IMR-90 (cell line): ENCODE results near the gene TENM4. TPM values are rescaled to one million over a fixed set of nuclear protein-coding genes. Genes with fewer than 3 reads are reported as not detected.

Experiments
- ATAC-seq: fragments of 200-7000 bp; cut with Tn5 transposase; 2 replicates; pipeline ENCODE4 v1.9.1; 2020; ENCODE audit warnings: low read depth, mild to moderate bottlenecking, moderate library complexity
- BruUV-seq: library from RNA; stranded (reverse); fragments of 400-500 nt; replicated peaks from 2 replicates; lab custom pipeline; 2021; lab: Mats Ljungman, UMichigan
- CTCF ChIA-PET: fragments of 300-600 bp; formaldehyde crosslinking; extraction: SDS; loops from one replicate; lab custom pipeline; 2021; ENCODE audit warnings: antibody characterized with exemption; lab: Yijun Ruan, JAX
- POLR2A ChIA-PET: fragments of 300-600 bp; sonication (Branson Sonifier 250); formaldehyde crosslinking; loops from one replicate; lab custom pipeline; 2022; ENCODE audit warnings: antibody characterized with exemption; ENCODE audit not compliant: unreplicated experiment; lab: Charles Lee
- DNase-seq: peaks from one replicate; pipeline ENCODE4 v3.0.0; 2013
- H2AFZ ChIP-seq: replicated peaks from 2 replicates; pipeline ENCODE3; 2013; ENCODE audit warnings: low read length, mild to moderate bottlenecking; ENCODE audit not compliant: poor library complexity
- H2AK5ac ChIP-seq: 2 replicates; pipeline ENCODE4 v1.6.1; 2013; ENCODE audit warnings: low read depth, low read length, inconsistent platforms
- H2AK9ac ChIP-seq: replicated peaks from 2 replicates; pipeline ENCODE3; 2013; ENCODE audit warnings: mild to moderate bottlenecking, low read depth, low read length, moderate library complexity; ENCODE audit not compliant: poor library complexity
- H2BK120ac ChIP-seq: 2 replicates; pipeline ENCODE4 v1.6.1; 2013; ENCODE audit warnings: low read depth, low read length, inconsistent platforms
- H2BK15ac ChIP-seq: 3 replicates; pipeline ENCODE4 v1.6.1; 2013; ENCODE audit warnings: low read depth, low read length, inconsistent platforms
- H2BK20ac ChIP-seq: 2 replicates; pipeline ENCODE4 v1.6.1; 2013; ENCODE audit warnings: low read depth, mild to moderate bottlenecking, inconsistent platforms, low read length, moderate library complexity
- H2BK5ac ChIP-seq: 2 replicates; pipeline ENCODE4 v1.6.1; 2013; ENCODE audit warnings: mild to moderate bottlenecking, low read depth, low read length, inconsistent platforms; ENCODE audit not compliant: poor library complexity, severe bottlenecking
- H3K14ac ChIP-seq: replicated peaks from 2 replicates; pipeline ENCODE4 v1.6.1; 2013; ENCODE audit warnings: low read depth, low read length, inconsistent platforms
- H3K18ac ChIP-seq: 2 replicates; pipeline ENCODE4 v1.6.1; 2013; ENCODE audit warnings: low read depth, low read length, control low read depth
- H3K23ac ChIP-seq: 2 replicates; pipeline ENCODE4 v1.6.1; 2013; ENCODE audit warnings: low read depth, low read length, inconsistent platforms
- H3K27ac ChIP-seq: 2 replicates; pipeline ENCODE4 v1.5.1; 2013; ENCODE audit warnings: mild to moderate bottlenecking, control low read depth, low read length; ENCODE audit not compliant: insufficient read depth
- H3K27me3 ChIP-seq: 2 replicates; pipeline ENCODE4 v1.6.1; 2013; ENCODE audit warnings: low read length; ENCODE audit not compliant: control insufficient read depth, insufficient read depth
- H3K36me3 ChIP-seq: 2 replicates; pipeline ENCODE4 v1.6.1; 2013; ENCODE audit warnings: low read length, mixed read lengths; ENCODE audit not compliant: control insufficient read depth, insufficient read depth
- H3K4ac ChIP-seq: 2 replicates; pipeline ENCODE4 v1.6.1; 2013; ENCODE audit warnings: low read depth, low read length, inconsistent platforms
- H3K4me1 ChIP-seq: 2 replicates; pipeline ENCODE4 v1.6.1; 2013; ENCODE audit warnings: low read length, mixed read lengths; ENCODE audit not compliant: control insufficient read depth, insufficient read depth
- H3K4me2 ChIP-seq: 2 replicates; pipeline ENCODE4 v1.6.1; 2013; ENCODE audit warnings: low read depth, mild to moderate bottlenecking, control low read depth, low read length, moderate library complexity
- H3K4me3 ChIP-seq: 2 replicates; pipeline ENCODE4 v1.5.1; 2013; ENCODE audit warnings: low read depth, mild to moderate bottlenecking, control low read depth, low read length, moderate library complexity; ENCODE audit not compliant: insufficient read depth
- H3K56ac ChIP-seq: 2 replicates; pipeline ENCODE4 v1.6.1; 2013; ENCODE audit warnings: low read length, inconsistent platforms; ENCODE audit not compliant: insufficient read depth; ENCODE audit errors: extremely low read depth
- H3K79me1 ChIP-seq, 2 experiments: 2 replicates each; pipeline ENCODE4 v1.6.1; 2013; ENCODE audit warnings: low read length in 2 of 2, inconsistent platforms in 1 of 2, low read depth in 1 of 2
- H3K9ac ChIP-seq: 2 replicates; pipeline ENCODE4 v1.6.1; 2013; ENCODE audit warnings: low read depth, low read length, control low read depth
- H3K9me1 ChIP-seq: 2 replicates; pipeline ENCODE4 v1.6.1; 2013; ENCODE audit warnings: low read length, inconsistent platforms; ENCODE audit not compliant: insufficient read depth
- H3K9me3 ChIP-seq: 2 replicates; pipeline ENCODE4 v1.6.1; 2013; ENCODE audit warnings: low read length; ENCODE audit not compliant: control insufficient read depth, insufficient read depth
- H4K20me1 ChIP-seq: 2 replicates; pipeline ENCODE4 v1.6.1; 2013; ENCODE audit warnings: low read length, inconsistent platforms; ENCODE audit not compliant: insufficient read depth
- H4K5ac ChIP-seq: 2 replicates; pipeline ENCODE4 v1.6.1; 2013; ENCODE audit warnings: mild to moderate bottlenecking, low read depth, low read length, control low read depth
- H4K8ac ChIP-seq, 2 experiments: 2 replicates each; pipeline ENCODE4 v1.6.1; 2013; ENCODE audit warnings: low read depth in 2 of 2, low read length in 2 of 2, control low read depth in 1 of 2, inconsistent platforms in 1 of 2
- H4K91ac ChIP-seq: 2 replicates; pipeline ENCODE4 v1.6.1; 2013; ENCODE audit warnings: low read depth, low read length, inconsistent platforms; ENCODE audit not compliant: insufficient read depth
- BHLHE40 ChIP-seq: fragments of 150-350 bp; IDR thresholded peaks from 2 replicates; pipeline ENCODE4 v1.6.1; 2016; ENCODE audit warnings: mild to moderate bottlenecking, low read depth, low read length
- CEBPB ChIP-seq: IDR thresholded peaks from 2 replicates; pipeline ENCODE4 v1.6.1; 2012; ENCODE audit warnings: low read depth, low read length, improper control_type of control experiment
- CHD1 ChIP-seq: IDR thresholded peaks from 2 replicates; pipeline ENCODE4 v1.6.1; 2012; ENCODE audit warnings: low read depth, low read length, improper control_type of control experiment
- ELK1 ChIP-seq: fragments of 150-350 bp; IDR thresholded peaks from 2 replicates; pipeline ENCODE4 v1.6.1; 2016; ENCODE audit warnings: low read depth, mild to moderate bottlenecking, low read length, moderate library complexity, borderline replicate concordance
- FOS ChIP-seq: fragments of 150-350 bp; IDR thresholded peaks from 2 replicates; pipeline ENCODE4 v1.6.1; 2016; ENCODE audit warnings: low read depth, low read length
- MAFK ChIP-seq: IDR thresholded peaks from 2 replicates; pipeline ENCODE4 v1.6.1; 2012; ENCODE audit warnings: low read depth, low read length, improper control_type of control experiment
- MAZ ChIP-seq: IDR thresholded peaks from 2 replicates; pipeline ENCODE4 v1.6.1; 2012; ENCODE audit warnings: low read depth, mild to moderate bottlenecking, low read length, improper control_type of control experiment, moderate library complexity, borderline replicate concordance
- MXI1 ChIP-seq: IDR thresholded peaks from 2 replicates; pipeline ENCODE4 v1.6.1; 2012; ENCODE audit warnings: low read depth, mild to moderate bottlenecking, low read length, moderate library complexity, borderline replicate concordance
- NFE2L2 ChIP-seq: fragments of 150-350 bp; IDR thresholded peaks from 2 replicates; pipeline ENCODE4 v1.6.1; 2016; ENCODE audit warnings: low read depth, mild to moderate bottlenecking, low read length
- POLR2A ChIP-seq: IDR thresholded peaks from 2 replicates; pipeline ENCODE4 v1.6.1; 2012; ENCODE audit warnings: mild to moderate bottlenecking, low read depth, low read length
- RAD21 ChIP-seq: IDR thresholded peaks from 2 replicates; pipeline ENCODE4 v1.6.1; 2012; ENCODE audit warnings: low read length, improper control_type of control experiment
- RCOR1 ChIP-seq: IDR thresholded peaks from 2 replicates; pipeline ENCODE4 v1.6.1; 2012; ENCODE audit warnings: mild to moderate bottlenecking, low read length, improper control_type of control experiment; ENCODE audit not compliant: insufficient replicate concordance
- RFX5 ChIP-seq: IDR thresholded peaks from 2 replicates; pipeline ENCODE4 v1.8.0; 2012; ENCODE audit warnings: low read depth, mild to moderate bottlenecking, low read length, moderate library complexity
- SMC3 ChIP-seq: fragments of 150-350 bp; IDR thresholded peaks from 2 replicates; pipeline ENCODE4 v1.6.1; 2016; ENCODE audit warnings: low read depth, mild to moderate bottlenecking, antibody characterized with exemption, low read length, moderate library complexity
- USF2 ChIP-seq: fragments of 150-350 bp; IDR thresholded peaks from 2 replicates; pipeline ENCODE4 v1.6.1; 2017; ENCODE audit warnings: mild to moderate bottlenecking, antibody characterized with exemption, low read length, low read depth
- WGBS, 2 experiments: methylation state at CpG; one replicate each; pipeline versions ENCODE4 v1.1.5 to v1.1.7; 2013; ENCODE audit warnings: missing lambda C conversion rate in 2 of 2; ENCODE audit not compliant: insufficient read length in 1 of 2; ENCODE audit errors: extremely low coverage in 2 of 2; 5-methylcytosine and 5-hydroxymethylcytosine counted together
- dilution Hi-C: fragments of 300-500 bp; cut with HindIII; formaldehyde crosslinking; loops from one replicate; pipeline ENCODE4 v1.14.3; 2018; ENCODE audit warnings: low sequenced_read_pairs; ENCODE audit not compliant: unreplicated experiment
- in situ Hi-C: fragments of 300-500 bp; cut with MboI; formaldehyde crosslinking; loops from 3 replicates; pipeline ENCODE4 v1.14.3; 2019; ENCODE audit warnings: low sequenced_read_pairs, inconsistent platforms, mixed read lengths
- intact Hi-C: fragments of 100-400 bp; cut with micrococcal nuclease; formaldehyde crosslinking; loops from 2 replicates; pipeline ENCODE4 v1.10.0; 2022
- polyA plus RNA-seq, 3 experiments: library from polyadenylated mRNA; depleted of rRNA; stranded (reverse); fragments of >200 nt; gene quantifications; 2 replicates each; pipeline ENCODE4 v1.2.3, GENCODE V29; 2012; ENCODE audit warnings: low replicate concordance in 1 of 3
- total RNA-seq: library from RNA; depleted of rRNA; stranded (reverse); fragments of >200 nt; gene quantifications from 2 replicates; pipeline ENCODE4 v1.2.3, GENCODE V29; 2012
- TF ChIP-seq, protein P1 (sequence below): conservative IDR thresholded peaks from 2 replicates; pipeline ENCODE4 v1.5.1; 2012; ENCODE audit warnings: mild to moderate bottlenecking, low read depth, low read length, improper control_type of control experiment

The TENM4 gene
- total and polyA plus RNA-seq, 2 of the 4 experiments (the other 2 are of a cell fraction): 7.4 to 9.0 TPM

DNA sequence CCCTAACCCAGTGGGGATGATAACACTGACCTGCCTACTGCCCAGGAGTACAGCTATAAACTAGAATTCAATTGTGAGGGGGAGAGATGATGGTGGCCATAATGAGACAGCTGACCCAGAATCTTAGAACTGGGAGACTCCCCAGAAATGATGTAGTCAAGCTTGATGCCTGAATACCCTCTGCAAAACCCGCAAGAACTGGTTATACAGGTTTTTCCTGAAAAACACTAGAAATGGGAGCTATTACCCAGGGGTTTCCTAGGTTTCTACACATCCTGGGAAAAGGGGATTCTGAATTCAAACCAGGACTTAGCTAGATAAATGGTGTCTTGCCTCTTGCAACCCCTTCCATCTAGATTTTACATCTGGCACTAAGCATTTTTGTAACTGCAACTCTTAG lies 752.4 kb downstream of the TENM4 start:
- Histone ChIP-seq H3K18ac (no peak overlapping the region), H2BK20ac (no peak overlapping the region), H3K4me2 (no peak overlapping the region), H2AK5ac (no peak overlapping the region), H3K9ac (no peak overlapping the region), H3K9me1 (peaks cover 4% of the 10 kb centered on the region; the same call in 1 of the 2 replicates), H4K5ac (no peak overlapping the region), H2BK15ac (no peak overlapping the region), H3K27me3 (no peaks in the 10 kb centered on the region), H3K23ac (no peak overlapping the region), H3K36me3 (peaks cover 5% of the 10 kb centered on the region; the same call in 1 of the 2 replicates), H4K8ac (no peak overlapping the region), H3K56ac (no peak overlapping the region), H3K4ac (no peak overlapping the region), H3K4me3 (no peak overlapping the region), H4K91ac (no peak overlapping the region), H3K27ac (no peak overlapping the region), H3K4me1 (peaks cover 3% of the 10 kb centered on the region; the same call in 1 of the 2 replicates), H2BK5ac (no peak overlapping the region), H2AK9ac (no peak overlapping the region), H2BK120ac (no peak overlapping the region), H2AFZ (no peak overlapping the region), H3K9me3 (no peaks in the 10 kb centered on the region), H3K14ac (no peak overlapping the region), H3K79me1 (no peaks in the 10 kb centered on the region), H4K20me1 (no peaks in the 10 kb centered on the region)
- POLR2A ChIA-PET: no interaction called here
- TF ChIP-seq MAZ (no peak), MXI1 (no peak), RAD21 (no peak), BHLHE40 (no peak), NFE2L2 (no peak), USF2 (no peak), RCOR1 (no peak), RFX5 (no peak), MAFK (no peak), SMC3 (no peak), CEBPB (no peak), ELK1 (no peak), POLR2A (no peak), CHD1 (no peak), FOS (no peak)
- TF ChIP-seq, protein P1, sequence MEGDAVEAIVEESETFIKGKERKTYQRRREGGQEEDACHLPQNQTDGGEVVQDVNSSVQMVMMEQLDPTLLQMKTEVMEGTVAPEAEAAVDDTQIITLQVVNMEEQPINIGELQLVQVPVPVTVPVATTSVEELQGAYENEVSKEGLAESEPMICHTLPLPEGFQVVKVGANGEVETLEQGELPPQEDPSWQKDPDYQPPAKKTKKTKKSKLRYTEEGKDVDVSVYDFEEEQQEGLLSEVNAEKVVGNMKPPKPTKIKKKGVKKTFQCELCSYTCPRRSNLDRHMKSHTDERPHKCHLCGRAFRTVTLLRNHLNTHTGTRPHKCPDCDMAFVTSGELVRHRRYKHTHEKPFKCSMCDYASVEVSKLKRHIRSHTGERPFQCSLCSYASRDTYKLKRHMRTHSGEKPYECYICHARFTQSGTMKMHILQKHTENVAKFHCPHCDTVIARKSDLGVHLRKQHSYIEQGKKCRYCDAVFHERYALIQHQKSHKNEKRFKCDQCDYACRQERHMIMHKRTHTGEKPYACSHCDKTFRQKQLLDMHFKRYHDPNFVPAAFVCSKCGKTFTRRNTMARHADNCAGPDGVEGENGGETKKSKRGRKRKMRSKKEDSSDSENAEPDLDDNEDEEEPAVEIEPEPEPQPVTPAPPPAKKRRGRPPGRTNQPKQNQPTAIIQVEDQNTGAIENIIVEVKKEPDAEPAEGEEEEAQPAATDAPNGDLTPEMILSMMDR: no peak
- no TSS peak for BruUV-seq
- CTCF ChIA-PET: no interaction called here
- intact Hi-C loops: no loop called here
- DNase-seq (no peak), ATAC-seq (no peak)
- WGBS, 2 experiments: no CpG with 5 or more reads among the region's 1 CpG
- in situ Hi-C loops: no loop called here
- dilution Hi-C loops: no loop called here
